Measurements from ENCODE around the gene BORA.

- TF ChIP-seq CTCF (conservative IDR thresholded peaks at IDR 0.05) (no peak), ZFX (IDR thresholded peaks at IDR 0.05) (no peak)
Observed at GRCh38 chr13:72788831-72789230, 61.1 kb downstream of the BORA start.

Measured in C4-2B (cell line).